Liver (tissue), 9 donors: ENCODE measurements around the gene SCUBE3. TPM values are rescaled to one million over a fixed set of nuclear protein-coding genes. Genes with fewer than 3 reads are reported as not detected.

Experiments
- DNase-seq: peaks from one replicate; pipeline ENCODE4 v3.0.0-alpha.2; 2017; ENCODE audit warnings: low spot score
- H3K27ac ChIP-seq, 2 donors: one replicate each; pipeline ENCODE4 v1.7.0; 2013; ENCODE audit warnings: inconsistent platforms in 2 of 2, low read length in 2 of 2, control low read depth in 1 of 2, low read depth in 1 of 2, mild to moderate bottlenecking in 1 of 2
- H3K27me3 ChIP-seq, 4 donors: one replicate each; pipeline versions ENCODE4 v1.6.1 to v1.7.0; 2013; ENCODE audit warnings: low read length in 3 of 4, inconsistent platforms in 1 of 4, mild to moderate bottlenecking in 1 of 4, moderate library complexity in 1 of 4; ENCODE audit not compliant: control insufficient read depth in 4 of 4, insufficient read depth in 4 of 4
- H3K36me3 ChIP-seq, 4 donors: one replicate each; pipeline versions ENCODE4 v1.6.1 to v1.7.0; 2013; ENCODE audit warnings: low read length in 3 of 4, mild to moderate bottlenecking in 3 of 4, low read depth in 1 of 4, moderate library complexity in 1 of 4; ENCODE audit not compliant: control insufficient read depth in 4 of 4, insufficient read depth in 3 of 4
- H3K4me1 ChIP-seq, 4 donors: one replicate each; pipeline versions ENCODE4 v1.6.1 to v1.7.0; 2013; ENCODE audit warnings: low read length in 3 of 4, mild to moderate bottlenecking in 3 of 4, moderate library complexity in 1 of 4; ENCODE audit not compliant: control insufficient read depth in 4 of 4, insufficient read depth in 4 of 4
- H3K4me3 ChIP-seq, 3 donors: one replicate each; pipeline versions ENCODE4 v1.6.1 to v1.7.0; 2013; ENCODE audit warnings: low read length in 3 of 3, control low read depth in 1 of 3, low read depth in 1 of 3, mild to moderate bottlenecking in 1 of 3
- H3K9ac ChIP-seq, 2 donors: one replicate each; pipeline ENCODE4 v1.7.0; 2013; ENCODE audit warnings: low read length in 2 of 2, mild to moderate bottlenecking in 2 of 2, moderate library complexity in 2 of 2, control low read depth in 1 of 2, low read depth in 1 of 2
- H3K9me3 ChIP-seq, 4 donors: one replicate each; pipeline versions ENCODE4 v1.6.1 to v1.7.0; 2013; ENCODE audit warnings: low read length in 3 of 4; ENCODE audit not compliant: control insufficient read depth in 4 of 4
- EGR1 ChIP-seq, 2 donors: IDR thresholded peaks; 2 replicates each; pipeline ENCODE4 v1.6.1; 2016 to 2018; ENCODE audit warnings: antibody characterized with exemption in 2 of 2, low read depth in 2 of 2
- FOXA1 ChIP-seq: IDR thresholded peaks from 2 replicates; pipeline ENCODE4 v1.6.1; 2016; ENCODE audit warnings: antibody characterized with exemption
- FOXA2 ChIP-seq: IDR thresholded peaks from 2 replicates; pipeline ENCODE4 v1.6.1; 2016; ENCODE audit warnings: antibody characterized with exemption
- GABPA ChIP-seq, 2 donors: IDR thresholded peaks in 1 of 2; conservative IDR thresholded peaks in 1 of 2; 2 replicates each; pipeline ENCODE4 v1.6.1; 2016; ENCODE audit warnings: antibody characterized with exemption in 2 of 2, mild to moderate bottlenecking in 1 of 2, moderate library complexity in 1 of 2
- HNF4G ChIP-seq: IDR thresholded peaks from 2 replicates; pipeline ENCODE4 v1.6.1; 2016; ENCODE audit warnings: antibody characterized with exemption
- JUND ChIP-seq, 2 donors: IDR thresholded peaks; 2 replicates each; pipeline ENCODE4 v1.6.1; 2016; ENCODE audit warnings: antibody characterized with exemption in 2 of 2
- MAX ChIP-seq: IDR thresholded peaks from 2 replicates; pipeline ENCODE4 v1.6.1; 2016; ENCODE audit warnings: antibody characterized with exemption
- NR2F2 ChIP-seq: IDR thresholded peaks from 2 replicates; pipeline ENCODE4 v1.6.1; 2016; ENCODE audit warnings: antibody characterized with exemption
- RAD21 ChIP-seq, 2 donors: IDR thresholded peaks; 2 replicates each; pipeline ENCODE4 v1.6.1; 2016; ENCODE audit warnings: antibody characterized with exemption in 2 of 2, mild to moderate bottlenecking in 2 of 2
- REST ChIP-seq: IDR thresholded peaks from 2 replicates; pipeline ENCODE4 v1.6.1; 2016; ENCODE audit warnings: antibody characterized with exemption, mild to moderate bottlenecking
- RXRA ChIP-seq, 2 donors: IDR thresholded peaks; 2 replicates each; pipeline ENCODE4 v1.6.1; 2017 to 2018; ENCODE audit warnings: antibody characterized with exemption in 2 of 2, mild to moderate bottlenecking in 1 of 2
- SP1 ChIP-seq: IDR thresholded peaks from 2 replicates; pipeline ENCODE4 v1.6.1; 2018; ENCODE audit warnings: antibody characterized with exemption, mild to moderate bottlenecking
- TAF1 ChIP-seq: conservative IDR thresholded peaks from 2 replicates; pipeline ENCODE4 v1.6.1; 2016; ENCODE audit warnings: antibody characterized with exemption, mild to moderate bottlenecking
- YY1 ChIP-seq: IDR thresholded peaks from 2 replicates; pipeline ENCODE4 v1.6.1; 2016; ENCODE audit warnings: antibody characterized with exemption, mild to moderate bottlenecking
- ZBTB33 ChIP-seq: IDR thresholded peaks from 2 replicates; pipeline ENCODE4 v1.6.1; 2016; ENCODE audit warnings: antibody characterized with exemption
- WGBS: extraction: QIAGEN DNeasy Blood & Tissue Kit; methylation state at CpG from one replicate; pipeline ENCODE4 v1.1.7; 2013; 5-methylcytosine and 5-hydroxymethylcytosine counted together
- polyA plus RNA-seq, 2 donors: library from polyadenylated mRNA; stranded (reverse) in 1 of 2; unstranded in 1 of 2; fragments of 200-250 nt in 1 of 2; fragments of >200 nt in 1 of 2; fragmentation: Nextera tagmentation in 1 of 2; extraction: Ambion mirVana in 1 of 2; gene quantifications; one replicate each; pipeline versions ENCODE4 v1.2.1 to v1.2.3, GENCODE V29; 2013 to 2015
- total RNA-seq, 2 donors: library from RNA; depleted of rRNA; stranded (reverse); fragments of >200 nt; gene quantifications; one replicate each; pipeline ENCODE4 v1.2.3, GENCODE V29; 2014
- TF ChIP-seq, protein P1 (sequence below): IDR thresholded peaks from 2 replicates; pipeline ENCODE4 v1.6.1; 2016; ENCODE audit warnings: antibody characterized with exemption
- TF ChIP-seq, protein P2 (sequence below): fragments of 150-350 bp; IDR thresholded peaks from 2 replicates; pipeline ENCODE4 v1.5.1; 2017; ENCODE audit warnings: improper control_type of control experiment, low read depth, low read length; ENCODE audit not compliant: missing input control
- donor health status: healthy.
- donor health status: healthy.
- donor health status: healthy.
- donor health status: healthy.
- donor health status: healthy.

SCUBE3 gene
- total and polyA plus RNA-seq, 4 donors: 0.03 to 0.09 (median 0.07) TPM

DNA sequence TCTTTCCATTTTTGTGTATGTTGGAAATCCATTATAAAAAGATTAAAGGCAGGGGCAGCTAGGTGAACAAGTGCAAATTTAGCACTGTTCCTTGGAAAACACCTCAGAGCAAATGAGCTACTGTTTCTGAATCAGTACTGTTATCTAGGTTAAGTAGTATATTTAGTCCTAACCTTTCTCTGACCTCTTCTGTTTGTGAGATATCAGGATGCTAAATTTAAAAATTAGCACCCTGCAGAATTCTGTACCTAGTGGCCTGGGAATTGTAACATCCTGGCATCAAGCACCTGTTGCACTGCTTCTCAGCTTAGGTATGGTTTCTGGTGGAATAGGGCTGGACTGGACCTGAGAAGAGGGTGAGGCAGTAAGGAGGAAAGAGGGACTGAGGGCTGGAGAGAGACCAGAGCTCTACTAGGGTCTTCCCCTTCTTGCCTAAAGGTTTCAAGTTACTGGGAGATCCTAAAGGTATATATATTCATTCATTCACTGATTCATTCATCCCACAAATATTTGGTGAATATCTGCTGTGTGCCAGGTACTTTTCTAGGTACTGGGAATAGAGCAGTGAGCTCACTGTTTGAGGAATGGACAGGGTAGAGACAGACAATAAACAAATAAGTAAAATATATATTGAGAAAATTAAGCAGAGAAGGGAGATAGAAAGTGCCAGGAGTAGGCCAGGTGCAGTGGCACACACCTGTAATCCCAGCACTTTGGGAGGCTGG, 51.0 kb downstream of the SCUBE3 start (continued):
- TF ChIP-seq JUND (IDR thresholded peaks at IDR 0.05) (no peak), RXRA (IDR thresholded peaks at IDR 0.05) (no peak), ZBTB33 (no peak), FOXA2 (no peak), YY1 (no peak), HNF4G (no peak), EGR1 (IDR thresholded peaks at IDR 0.05; ENCODE audit: low read depth in 2 of 2) (no peak), FOXA1 (no peak)

- Histone ChIP-seq H3K27me3 (no peaks in the 10 kb centered on the region), H3K36me3 (peaks cover 0 to 2% (median 0%) of the 10 kb centered on the region in 4 donors), H3K4me3 (no peak overlapping the region), H3K4me1 (peaks cover 0 to 3% (median under 1%) of the 10 kb centered on the region in 4 donors), H3K27ac (no peak overlapping the region), H3K9me3 (no peaks in the 10 kb centered on the region), H3K9ac (no peak overlapping the region)
- TF ChIP-seq TAF1: no peak
- no peak for TF ChIP-seq ZBTB33
- no peak for TF ChIP-seq SP1
- no peak for TF ChIP-seq RXRA (IDR thresholded peaks at IDR 0.05)
- 97% methylated on average over 2 of the region's 2 CpGs for WGBS
- DNase-seq: no peak
These were observed 51.8 kb downstream of the SCUBE3 start for GRCh38 chr6:35265523-35265922.

- Histone ChIP-seq H3K4me1 (no peaks in the 10 kb centered on the region), H3K27ac (no peak overlapping the region), H3K4me3 (no peak overlapping the region), H3K36me3 (peaks cover 0 to 2% (median 0%) of the 10 kb centered on the region in 4 donors), H3K9me3 (no peaks in the 10 kb centered on the region), H3K27me3 (no peaks in the 10 kb centered on the region), H3K9ac (no peak overlapping the region)
- DNase-seq: no peak
- 97% methylated on average over 8 of the region's 8 CpGs for WGBS
- TF ChIP-seq FOXA2: no peak
- TF ChIP-seq TAF1: no peak
- no peak for TF ChIP-seq MAX
- TF ChIP-seq, protein P1, sequence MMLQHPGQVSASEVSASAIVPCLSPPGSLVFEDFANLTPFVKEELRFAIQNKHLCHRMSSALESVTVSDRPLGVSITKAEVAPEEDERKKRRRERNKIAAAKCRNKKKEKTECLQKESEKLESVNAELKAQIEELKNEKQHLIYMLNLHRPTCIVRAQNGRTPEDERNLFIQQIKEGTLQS: no peak
- no peak for TF ChIP-seq HNF4G
- no peak for TF ChIP-seq RAD21 (IDR thresholded peaks at IDR 0.05)
- TF ChIP-seq, protein P2, sequence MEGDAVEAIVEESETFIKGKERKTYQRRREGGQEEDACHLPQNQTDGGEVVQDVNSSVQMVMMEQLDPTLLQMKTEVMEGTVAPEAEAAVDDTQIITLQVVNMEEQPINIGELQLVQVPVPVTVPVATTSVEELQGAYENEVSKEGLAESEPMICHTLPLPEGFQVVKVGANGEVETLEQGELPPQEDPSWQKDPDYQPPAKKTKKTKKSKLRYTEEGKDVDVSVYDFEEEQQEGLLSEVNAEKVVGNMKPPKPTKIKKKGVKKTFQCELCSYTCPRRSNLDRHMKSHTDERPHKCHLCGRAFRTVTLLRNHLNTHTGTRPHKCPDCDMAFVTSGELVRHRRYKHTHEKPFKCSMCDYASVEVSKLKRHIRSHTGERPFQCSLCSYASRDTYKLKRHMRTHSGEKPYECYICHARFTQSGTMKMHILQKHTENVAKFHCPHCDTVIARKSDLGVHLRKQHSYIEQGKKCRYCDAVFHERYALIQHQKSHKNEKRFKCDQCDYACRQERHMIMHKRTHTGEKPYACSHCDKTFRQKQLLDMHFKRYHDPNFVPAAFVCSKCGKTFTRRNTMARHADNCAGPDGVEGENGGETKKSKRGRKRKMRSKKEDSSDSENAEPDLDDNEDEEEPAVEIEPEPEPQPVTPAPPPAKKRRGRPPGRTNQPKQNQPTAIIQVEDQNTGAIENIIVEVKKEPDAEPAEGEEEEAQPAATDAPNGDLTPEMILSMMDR: no peak
- TF ChIP-seq FOXA1: no peak
- TF ChIP-seq ZBTB33: no peak
- TF ChIP-seq EGR1 (IDR thresholded peaks at IDR 0.05; ENCODE audit: low read depth in 2 of 2): no peak
- TF ChIP-seq JUND (IDR thresholded peaks at IDR 0.05): no peak
- no peak for TF ChIP-seq NR2F2
- TF ChIP-seq RXRA (IDR thresholded peaks at IDR 0.05): no peak
- TF ChIP-seq SP1: no peak
- no peak for TF ChIP-seq REST
- TF ChIP-seq GABPA (IDR thresholded peaks at IDR 0.05 in 1 of 2, conservative IDR thresholded peaks at IDR 0.05 in 1 of 2): no peak
- no peak for TF ChIP-seq YY1
These were observed 53.7 kb downstream of the SCUBE3 start for GRCh38 chr6:35267446-35267845.
